GM23338 (cell line): ENCODE data around the gene CTDP1. TPM values are rescaled to one million over a fixed set of nuclear protein-coding genes. Genes with fewer than 3 reads are reported as not detected.

ENCODE experiments used
- ATAC-seq: fragments of 200-7000 bp; cut with Tn5 transposase; 3 replicates; pipeline ENCODE4 v1.9.1; 2020
- DNase-seq: peaks from one replicate; pipeline ENCODE4 v3.0.0-alpha.2; 2015; ENCODE audit warnings: low spot score
- H2AFZ ChIP-seq: fragments of 200-600 bp; sonication (generic); 2 replicates; pipeline ENCODE4 v1.8.0; 2016; ENCODE audit warnings: antibody characterized with exemption, mild to moderate bottlenecking, moderate library complexity
- H3F3A ChIP-seq: fragments of 200-600 bp; sonication (generic); replicated peaks from 2 replicates; pipeline ENCODE4 v1.8.0; 2017; ENCODE audit warnings: antibody characterized with exemption, mixed run types, low read depth
- H3K27ac ChIP-seq: fragments of 200-600 bp; sonication (generic); 2 replicates; pipeline ENCODE4 v1.6.1; 2016; ENCODE audit warnings: low read depth
- H3K27me3 ChIP-seq: fragments of 200-600 bp; sonication (generic); 2 replicates; pipeline ENCODE4 v1.8.0; 2016; ENCODE audit warnings: mild to moderate bottlenecking, mixed run types, moderate library complexity; ENCODE audit not compliant: insufficient read depth
- H3K36me3 ChIP-seq: fragments of 200-600 bp; sonication (generic); 2 replicates; pipeline ENCODE4 v1.8.0; 2016; ENCODE audit warnings: mild to moderate bottlenecking; ENCODE audit not compliant: insufficient read depth
- H3K4me1 ChIP-seq: fragments of 200-600 bp; sonication (generic); 2 replicates; pipeline ENCODE4 v1.8.0; 2016; ENCODE audit warnings: mild to moderate bottlenecking, moderate library complexity; ENCODE audit not compliant: insufficient read depth
- H3K4me2 ChIP-seq: fragments of 200-600 bp; sonication (generic); 2 replicates; pipeline ENCODE4 v1.7.1; 2017; ENCODE audit warnings: mixed run types
- H3K4me3 ChIP-seq: fragments of 200-600 bp; sonication (generic); 2 replicates; pipeline ENCODE4 v1.6.1; 2016; ENCODE audit warnings: mixed run types
- H3K79me2 ChIP-seq: fragments of 200-600 bp; sonication (generic); replicated peaks from 2 replicates; pipeline ENCODE4 v1.8.0; 2017; ENCODE audit warnings: mild to moderate bottlenecking; ENCODE audit not compliant: insufficient read depth
- H3K9me2 ChIP-seq: fragments of 200-600 bp; sonication (generic); 2 replicates; pipeline ENCODE4 v1.8.0; 2017; ENCODE audit not compliant: insufficient read depth
- H4K20me1 ChIP-seq: fragments of 200-600 bp; sonication (generic); replicated peaks from 2 replicates; pipeline ENCODE4 v1.8.0; 2017; ENCODE audit warnings: mild to moderate bottlenecking; ENCODE audit not compliant: insufficient read depth
- H3K27ac Mint-ChIP-seq: 2 replicates; pipeline ENCODE4 v1.8.0; 2020; ENCODE audit warnings: inconsistent platforms, mild to moderate bottlenecking, moderate library complexity, mixed read lengths
- H3K27me3 Mint-ChIP-seq: 3 replicates; pipeline ENCODE4 v1.8.0; 2022; ENCODE audit warnings: low read depth, mild to moderate bottlenecking, moderate library complexity, mixed read lengths, inconsistent platforms; ENCODE audit not compliant: insufficient read depth, poor library complexity
- H3K36me3 Mint-ChIP-seq: 3 replicates; pipeline ENCODE4 v1.8.0; 2021; ENCODE audit warnings: low read depth, mild to moderate bottlenecking, inconsistent platforms, moderate library complexity, mixed read lengths
- H3K4me1 Mint-ChIP-seq: 3 replicates; pipeline ENCODE4 v1.8.0; 2020; ENCODE audit warnings: mild to moderate bottlenecking, inconsistent platforms, mixed read lengths
- H3K4me3 Mint-ChIP-seq: 3 replicates; pipeline ENCODE4 v1.8.0; 2021; ENCODE audit warnings: moderate library complexity, mild to moderate bottlenecking, inconsistent platforms, mixed read lengths
- H3K9me3 Mint-ChIP-seq: 3 replicates; pipeline ENCODE4 v1.8.0; 2020; ENCODE audit warnings: moderate library complexity, mild to moderate bottlenecking, inconsistent platforms, mixed read lengths
- EZH2 ChIP-seq: fragments of 200-600 bp; sonication (generic); IDR thresholded peaks from one replicate; pipeline ENCODE4 v1.8.0; 2017; ENCODE audit warnings: antibody characterized with exemption, mild to moderate bottlenecking, low read depth; ENCODE audit not compliant: unreplicated experiment
- EZH2phosphoT487 ChIP-seq: fragments of 200-600 bp; sonication (generic); IDR thresholded peaks from one replicate; pipeline ENCODE4 v1.8.1; 2018; ENCODE audit warnings: antibody characterized with exemption; ENCODE audit not compliant: unreplicated experiment
- REST ChIP-seq: IDR thresholded peaks from one replicate; pipeline ENCODE4 v1.6.1; 2018; ENCODE audit warnings: antibody characterized with exemption; ENCODE audit not compliant: unreplicated experiment
- polyA plus RNA-seq: library from polyadenylated mRNA; unstranded; fragments of >200 nt; fragmentation: Nextera tagmentation; extraction: Ambion mirVana; gene quantifications from 2 replicates; pipeline ENCODE4 v1.2.1, GENCODE V29; 2016
- total RNA-seq: library from RNA; depleted of rRNA; stranded (reverse); fragments of >200 nt; shearing (Covaris generic); gene quantifications from 2 replicates; pipeline ENCODE4 v1.2.3, GENCODE V29; 2014
- TF ChIP-seq, protein P1 (sequence below): IDR thresholded peaks from 2 replicates; pipeline ENCODE4 v1.6.1; 2016; ENCODE audit warnings: antibody characterized with exemption

The CTDP1 gene
- total and polyA plus RNA-seq, 2 experiments from 2014 or later = 9.4 to 51.6 TPM

GRCh38 chr18:79795446-79795845 lies 115.8 kb downstream of the CTDP1 start:
- H3K9me3 Mint-ChIP-seq = no peaks in the 10 kb centered on the region
- H3K36me3 Mint-ChIP-seq = no peaks in the 10 kb centered on the region; the same call in 2 of the 3 replicates
- Histone ChIP-seq H3K79me2 (no peaks in the 10 kb centered on the region), H3K36me3 (no peaks in the 10 kb centered on the region), H3F3A (no peaks in the 10 kb centered on the region), H2AFZ (no peak overlapping the region), H3K27ac (no peak overlapping the region), H3K4me3 (no peak overlapping the region), H4K20me1 (0 out of 2 replicates have a peak, but pooled peaks cover 3% of the 10 kb centered on the region), H3K9me2 (no peaks in the 10 kb centered on the region), H3K4me2 (no peak overlapping the region), H3K4me1 (peaks cover 10% of the 10 kb centered on the region; the same call in 1 of the 2 replicates), H3K27me3 (peaks cover 45% of the 10 kb centered on the region)
- no peak overlapping the region for H3K4me3 Mint-ChIP-seq
- ATAC-seq (no peak), DNase-seq (no peak)
- TF ChIP-seq, protein P1, sequence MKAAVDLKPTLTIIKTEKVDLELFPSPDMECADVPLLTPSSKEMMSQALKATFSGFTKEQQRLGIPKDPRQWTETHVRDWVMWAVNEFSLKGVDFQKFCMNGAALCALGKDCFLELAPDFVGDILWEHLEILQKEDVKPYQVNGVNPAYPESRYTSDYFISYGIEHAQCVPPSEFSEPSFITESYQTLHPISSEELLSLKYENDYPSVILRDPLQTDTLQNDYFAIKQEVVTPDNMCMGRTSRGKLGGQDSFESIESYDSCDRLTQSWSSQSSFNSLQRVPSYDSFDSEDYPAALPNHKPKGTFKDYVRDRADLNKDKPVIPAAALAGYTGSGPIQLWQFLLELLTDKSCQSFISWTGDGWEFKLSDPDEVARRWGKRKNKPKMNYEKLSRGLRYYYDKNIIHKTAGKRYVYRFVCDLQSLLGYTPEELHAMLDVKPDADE = no peak
- TF ChIP-seq REST = no peak
- no peak for TF ChIP-seq EZH2
- no peak for TF ChIP-seq EZH2phosphoT487
- H3K4me1 Mint-ChIP-seq = peaks cover 10% of the 10 kb centered on the region
- H3K27me3 Mint-ChIP-seq = peaks cover 44% of the 10 kb centered on the region
- H3K27ac Mint-ChIP-seq = no peak overlapping the region

DNA sequence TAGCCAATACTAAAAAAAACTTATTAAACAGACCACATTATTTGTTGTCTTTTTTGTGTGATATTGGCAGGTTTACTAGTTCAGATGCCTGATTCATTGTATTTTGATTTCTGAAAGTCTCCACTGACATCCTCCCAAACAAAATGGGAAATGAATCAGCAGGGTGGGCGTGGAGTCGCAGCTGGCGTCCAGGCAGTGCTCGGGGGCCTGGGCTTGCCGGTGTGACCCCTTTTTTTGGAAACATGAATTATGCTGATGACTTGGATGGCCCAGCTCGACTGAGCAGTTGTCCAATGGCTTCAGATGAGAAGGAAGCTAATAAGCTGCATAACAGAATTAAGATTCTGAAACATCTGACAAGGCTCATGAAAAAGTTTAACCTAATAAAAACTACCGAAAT lies 116.4 kb downstream of the CTDP1 start:
- Histone ChIP-seq H3K27me3 (peaks cover 45% of the 10 kb centered on the region), H2AFZ (no peak overlapping the region), H3K4me3 (no peak overlapping the region), H4K20me1 (0 out of 2 replicates have a peak, but pooled peaks cover 3% of the 10 kb centered on the region), H3K36me3 (no peaks in the 10 kb centered on the region), H3K4me2 (no peak overlapping the region), H3K79me2 (no peaks in the 10 kb centered on the region), H3K4me1 (peaks cover 10% of the 10 kb centered on the region; the same call in 1 of the 2 replicates), H3K9me2 (no peaks in the 10 kb centered on the region), H3F3A (no peaks in the 10 kb centered on the region), H3K27ac (no peak overlapping the region)
- H3K27ac Mint-ChIP-seq = no peak overlapping the region
- no peak overlapping the region for H3K4me3 Mint-ChIP-seq
- no peaks in the 10 kb centered on the region; the same call in 2 of the 3 replicates for H3K36me3 Mint-ChIP-seq
- ATAC-seq (no peak), DNase-seq (no peak)
- peaks cover 10% of the 10 kb centered on the region for H3K4me1 Mint-ChIP-seq
- no peaks in the 10 kb centered on the region for H3K9me3 Mint-ChIP-seq
- no peak for TF ChIP-seq REST
- H3K27me3 Mint-ChIP-seq = peaks cover 44% of the 10 kb centered on the region
